Body of pancreas (tissue), 4 donors: ENCODE data around the gene DHRS11.

Source experiments
- POLR2A ChIP-seq, 3 donors: fragments of 450-650 bp; IDR thresholded peaks; one replicate each; pipeline ENCODE4 v1.6.1; 2016; ENCODE audit warnings: antibody characterized with exemption in 3 of 3, mild to moderate bottlenecking in 2 of 3
- TF ChIP-seq, protein P1 (sequence below), 7 experiments: fragments of 450-650 bp in 4 of 7; fragments of 200-600 bp in 3 of 7; sonication (generic) in 3 of 7; IDR thresholded peaks; one replicate each; pipeline ENCODE4 v1.5.1; 2016 to 2019; ENCODE audit warnings: antibody characterized with exemption in 7 of 7

DNA sequence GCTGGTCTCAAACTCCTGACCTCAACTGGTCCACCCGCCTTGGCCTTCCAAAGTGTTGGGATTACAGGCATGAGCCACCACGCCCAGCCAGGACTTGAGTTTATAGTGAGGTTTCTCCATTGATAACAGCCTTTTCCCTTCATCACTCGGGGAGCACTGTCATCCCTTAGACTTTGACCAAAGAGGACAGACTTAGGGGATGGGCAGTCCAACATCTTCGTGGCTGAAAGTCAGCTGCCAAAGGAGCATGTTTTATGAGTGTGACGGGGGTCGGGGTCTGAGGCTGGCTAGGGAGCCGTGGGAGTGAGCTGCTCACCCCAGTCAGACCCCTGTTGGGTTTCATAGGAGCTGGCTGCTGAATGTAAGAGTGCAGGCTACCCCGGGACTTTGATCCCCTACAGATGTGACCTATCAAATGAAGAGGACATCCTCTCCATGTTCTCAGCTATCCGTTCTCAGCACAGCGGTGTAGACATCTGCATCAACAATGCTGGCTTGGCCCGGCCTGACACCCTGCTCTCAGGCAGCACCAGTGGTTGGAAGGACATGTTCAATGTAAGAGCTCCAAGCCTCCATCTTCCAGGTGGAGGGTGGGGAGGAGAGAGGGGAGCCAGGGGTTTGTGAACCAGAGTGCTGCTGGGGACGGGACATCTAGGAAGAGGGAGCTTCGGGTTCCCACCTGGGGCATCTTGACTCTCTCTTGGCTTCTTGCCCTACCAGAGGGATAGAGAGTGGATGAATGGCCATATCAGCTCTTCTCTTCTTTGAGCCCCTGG is 3.1 kb downstream of the DHRS11 start:
- TF ChIP-seq, protein P1, sequence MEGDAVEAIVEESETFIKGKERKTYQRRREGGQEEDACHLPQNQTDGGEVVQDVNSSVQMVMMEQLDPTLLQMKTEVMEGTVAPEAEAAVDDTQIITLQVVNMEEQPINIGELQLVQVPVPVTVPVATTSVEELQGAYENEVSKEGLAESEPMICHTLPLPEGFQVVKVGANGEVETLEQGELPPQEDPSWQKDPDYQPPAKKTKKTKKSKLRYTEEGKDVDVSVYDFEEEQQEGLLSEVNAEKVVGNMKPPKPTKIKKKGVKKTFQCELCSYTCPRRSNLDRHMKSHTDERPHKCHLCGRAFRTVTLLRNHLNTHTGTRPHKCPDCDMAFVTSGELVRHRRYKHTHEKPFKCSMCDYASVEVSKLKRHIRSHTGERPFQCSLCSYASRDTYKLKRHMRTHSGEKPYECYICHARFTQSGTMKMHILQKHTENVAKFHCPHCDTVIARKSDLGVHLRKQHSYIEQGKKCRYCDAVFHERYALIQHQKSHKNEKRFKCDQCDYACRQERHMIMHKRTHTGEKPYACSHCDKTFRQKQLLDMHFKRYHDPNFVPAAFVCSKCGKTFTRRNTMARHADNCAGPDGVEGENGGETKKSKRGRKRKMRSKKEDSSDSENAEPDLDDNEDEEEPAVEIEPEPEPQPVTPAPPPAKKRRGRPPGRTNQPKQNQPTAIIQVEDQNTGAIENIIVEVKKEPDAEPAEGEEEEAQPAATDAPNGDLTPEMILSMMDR (IDR thresholded peaks at IDR 0.05): no peak
- no peak for TF ChIP-seq POLR2A (IDR thresholded peaks at IDR 0.05)
